Stimulated activated CD8-positive, alpha-beta memory T cell treated with anti-CD3 and anti-CD28 coated beads, Interleukin-12 subunit alpha, Interleukin-12 subunit beta, amount 100 ng/mL, for 4 hours (primary cell): ENCODE data around the gene ALPI.
"Not testable (repeated sequence)": the region's sequence is repeated elsewhere in the genome, so short reads cannot be mapped to it uniquely, and the experiment has no call there.

Experiments
- DNase-seq: peaks from one replicate; pipeline ENCODE4 v3.0.0-alpha.2; 2020; ENCODE audit warnings: low read depth

The ALPI gene

GRCh38 chr2:232420463-232421188 is 35.3 kb upstream of the ALPI start:
- DNase-seq = no peak

GRCh38 chr2:232421189-232421785 is 34.7 kb upstream of the ALPI start:
- no peak for DNase-seq

GRCh38 chr2:232422051-232422450 is 33.9 kb upstream of the ALPI start:
- no peak for DNase-seq

- not testable (repeated sequence) for DNase-seq
Observed at GRCh38 chr2:232422996-232423395, 33.0 kb upstream of the ALPI start.

- DNase-seq = not testable (repeated sequence)
Observed at GRCh38 chr2:232423407-232423806, 32.5 kb upstream of the ALPI start.

- no peak for DNase-seq
Observed at GRCh38 chr2:232431705-232432590, 24.0 kb upstream of the ALPI start.

- DNase-seq = no peak
Observed at GRCh38 chr2:232432598-232433184, 23.3 kb upstream of the ALPI start.

GRCh38 chr2:232433622-232434021 is 22.3 kb upstream of the ALPI start:
- not testable (repeated sequence) for DNase-seq

- DNase-seq = no peak
Observed at GRCh38 chr2:232434091-232434490, 21.9 kb upstream of the ALPI start.

- DNase-seq = no peak
Observed at GRCh38 chr2:232434563-232435374, 21.2 kb upstream of the ALPI start.

- DNase-seq = no peak
Observed at GRCh38 chr2:232435375-232435648, 20.6 kb upstream of the ALPI start.

- DNase-seq = no peak
Observed at GRCh38 chr2:232435805-232436204, 20.1 kb upstream of the ALPI start.

GRCh38 chr2:232436381-232437194 is 19.4 kb upstream of the ALPI start:
- DNase-seq = no peak

GRCh38 chr2:232437195-232437571 is 18.8 kb upstream of the ALPI start:
- DNase-seq = no peak

GRCh38 chr2:232438091-232438490 is 17.9 kb upstream of the ALPI start:
- no peak for DNase-seq

GRCh38 chr2:232438951-232439757 is 16.8 kb upstream of the ALPI start:
- no peak for DNase-seq

- DNase-seq = no peak
Observed at GRCh38 chr2:232439758-232440135, 16.2 kb upstream of the ALPI start.

- peak; percentile 67 for DNase-seq
Observed at GRCh38 chr2:232440220-232441018, 15.5 kb upstream of the ALPI start.

- DNase-seq = no peak
Observed at GRCh38 chr2:232441147-232441651, 14.8 kb upstream of the ALPI start.
